Stimulated activated CD4-positive, alpha-beta T cell treated with anti-CD3 and anti-CD28 coated beads, TNF-alpha, amount 100 ng/mL, for 48 hours (primary cell): ENCODE measurements around the gene HEMK1.

Experiments
- DNase-seq, 3 donors: peaks; one replicate each; pipeline ENCODE4 v3.0.0-alpha.2; 2020; ENCODE audit warnings: low read depth in 3 of 3

HEMK1 gene

GRCh38 chr3:50637011-50637410 is 67.7 kb downstream of the HEMK1 start:
- no peak for DNase-seq

GRCh38 chr3:50637945-50638344 is 68.6 kb downstream of the HEMK1 start:
- no peak for DNase-seq

GRCh38 chr3:50639055-50639494 is 69.8 kb downstream of the HEMK1 start:
- no peak for DNase-seq

DNA sequence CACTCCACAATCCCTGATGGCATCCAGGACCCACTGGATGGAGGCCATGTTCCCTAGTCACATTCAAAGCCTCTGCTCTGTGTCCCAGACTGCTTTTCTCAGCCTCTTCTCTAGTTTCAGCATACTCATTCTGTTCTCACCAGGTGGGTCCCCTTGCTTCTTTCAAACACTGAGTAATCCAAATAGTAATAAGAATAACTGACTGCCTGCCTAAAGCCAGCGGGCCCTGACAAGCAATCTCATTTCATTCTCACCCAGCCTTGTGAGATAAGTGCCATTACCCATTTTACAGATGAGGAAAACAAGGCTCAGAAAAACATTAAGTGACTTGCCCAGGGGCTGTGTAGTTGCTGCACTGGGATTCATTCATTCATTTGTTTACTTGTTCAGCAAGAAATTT is 73.1 kb downstream of the HEMK1 start:
- no peak for DNase-seq

DNA sequence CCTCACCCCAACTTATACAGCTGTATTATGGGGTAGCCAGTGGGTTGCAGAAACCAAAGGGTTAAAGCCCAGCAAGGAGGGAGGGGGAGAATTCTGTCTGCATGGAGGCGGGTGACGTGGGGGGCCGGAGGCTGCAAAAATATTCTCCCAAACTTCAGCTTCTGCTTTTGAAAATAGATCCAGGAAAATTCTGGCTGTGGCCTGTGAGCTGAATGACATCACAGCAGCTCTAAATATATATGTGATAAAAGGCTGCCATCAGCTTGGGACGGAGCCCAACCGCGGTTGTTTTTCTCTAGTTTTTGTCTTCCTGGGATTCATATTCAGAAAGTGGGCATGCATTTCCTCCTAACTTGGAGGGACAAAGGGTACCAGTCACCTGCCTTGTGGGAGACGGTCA is 75.2 kb downstream of the HEMK1 start:
- no peak for DNase-seq

- DNase-seq: no peak
These were observed 76.1 kb downstream of the HEMK1 start for GRCh38 chr3:50645378-50645777.
